ENCODE measurements around the gene POM121L2. TPM values are rescaled to one million over a fixed set of nuclear protein-coding genes. Genes with fewer than 3 reads are reported as not detected.
A peak's percentile ranks its signal among the peaks of the same experiment; 100 is the strongest.

Gene POM121L2
- total RNA-seq, 1 experiment from 2014 or later, result not detected

DNA sequence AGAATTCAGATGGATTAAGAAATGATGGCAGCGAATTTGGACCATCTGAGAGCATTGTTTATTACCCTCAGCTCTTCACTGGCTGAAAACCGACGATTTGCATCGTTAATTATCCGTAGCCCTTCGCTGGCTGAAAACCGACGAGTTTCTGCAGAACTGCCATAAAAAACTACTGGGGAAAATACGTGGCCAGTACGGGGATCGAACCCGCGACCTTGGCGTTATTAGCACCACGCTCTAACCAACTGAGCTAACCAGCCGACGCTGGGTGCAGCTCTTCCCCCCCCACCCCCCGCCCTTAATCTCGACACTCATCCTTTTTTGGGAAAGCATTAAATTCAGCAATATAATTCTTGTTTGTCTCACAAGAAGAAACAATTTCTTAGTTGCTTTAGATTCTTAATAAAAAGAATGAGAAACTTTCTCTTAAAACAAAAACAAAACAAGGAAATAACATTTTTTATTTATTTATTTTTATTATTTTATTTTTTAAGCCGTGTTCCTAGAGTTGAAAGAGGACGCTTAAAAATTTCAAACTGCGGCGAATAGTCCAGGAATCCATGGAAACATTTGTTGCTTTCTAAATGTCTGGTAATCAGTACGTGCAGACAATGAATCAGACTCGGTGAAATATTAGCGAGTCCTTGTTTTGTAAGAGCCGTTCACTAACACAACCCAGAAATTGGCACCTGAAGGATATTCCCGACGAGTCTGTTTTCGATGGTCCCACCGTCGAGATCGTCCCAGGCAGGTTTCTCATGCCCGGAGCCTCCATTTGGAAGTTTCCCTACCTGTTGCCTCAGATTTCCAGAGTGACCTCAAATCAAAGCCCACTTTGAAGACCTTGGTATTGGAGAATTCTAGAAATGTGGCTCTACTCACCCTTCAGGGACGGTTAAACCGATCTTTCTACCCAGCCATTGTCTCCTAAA is 36.8 kb downstream of the POM121L2 start:
- no peak overlapping the region for H3K27ac ChIP-seq (ENCODE audit: insufficient read length, low read depth, low read length)
- peak overlapping the region; percentile 91 for H2AFZ ChIP-seq (ENCODE audit: low read length)
- Mint-ChIP-seq H3K9me3 (peaks cover 0 to 2% of the 10 kb centered on the region in 2 experiments; a peak in 1 of 5 replicates), H3K4me1 (peaks cover 2% of the 10 kb centered on the region in 2 experiments; a peak in 3 of 4 replicates), H3K27ac (no peak overlapping the region), H3K4me3 (peak overlapping the region; percentile 69 to 82), H3K27me3 (ENCODE audit: low read depth) (peaks cover 21% of the 10 kb centered on the region), H3K36me3 (ENCODE audit: insufficient read depth in 1 of 3, low read depth in 3 of 3) (no peaks in the 10 kb centered on the region)
- no peaks in the 10 kb centered on the region for H3K4me1 ChIP-seq (ENCODE audit: insufficient read depth, low read length)
- no peaks in the 10 kb centered on the region for H4K20me1 ChIP-seq (ENCODE audit: control insufficient read depth, insufficient read depth, insufficient read length)
- no peak overlapping the region for H2BK5ac ChIP-seq (ENCODE audit: insufficient read length, low read length)
- H2AK5ac ChIP-seq (ENCODE audit: insufficient read length, low read length), result no peak overlapping the region
- no peak overlapping the region for H3T11ph ChIP-seq (ENCODE audit: low read length)
- H4K5ac ChIP-seq (ENCODE audit: insufficient read length, low read depth, low read length), result no peak overlapping the region
- no peak overlapping the region for H3K4ac ChIP-seq (ENCODE audit: low read depth, low read length)
- H3K9me3 ChIP-seq (ENCODE audit: control insufficient read depth, low read depth, low read length), result no peaks in the 10 kb centered on the region
- peak; percentile 67 for DNase-seq
- no peaks in the 10 kb centered on the region for H3K79me1 ChIP-seq (ENCODE audit: insufficient read depth, low read depth, low read length, poor library complexity, severe bottlenecking)
- H3K4me2 ChIP-seq (ENCODE audit: insufficient read depth, insufficient read length, low read length), result peak overlapping the region; percentile 75
- H3K79me2 ChIP-seq (ENCODE audit: insufficient read depth, low read length), result no peaks in the 10 kb centered on the region
- WGBS (ENCODE audit: extremely low coverage, insufficient read length, low lambda C conversion rate), result no CpG with 5 or more reads among the region's 36 CpGs
- no peak overlapping the region for H3K56ac ChIP-seq (ENCODE audit: insufficient read length, low read depth, low read length)
- no peak overlapping the region for H2BK12ac ChIP-seq (ENCODE audit: insufficient read length, low read depth, low read length)
- no peak overlapping the region for H2BK15ac ChIP-seq (ENCODE audit: low read depth, low read length)
- peak overlapping the region; percentile 67 for H3K9ac ChIP-seq (ENCODE audit: extremely low read depth, insufficient read length, low read length)
- no peak overlapping the region for H2BK120ac ChIP-seq (ENCODE audit: low read depth, low read length, poor library complexity, severe bottlenecking)
- H4K91ac ChIP-seq (ENCODE audit: insufficient read length, low read depth, low read length), result no peak overlapping the region
- H4K8ac ChIP-seq (replicated peaks; ENCODE audit: insufficient read length, low read depth, low read length), result no peak overlapping the region
- TF ChIP-seq, protein P1, sequence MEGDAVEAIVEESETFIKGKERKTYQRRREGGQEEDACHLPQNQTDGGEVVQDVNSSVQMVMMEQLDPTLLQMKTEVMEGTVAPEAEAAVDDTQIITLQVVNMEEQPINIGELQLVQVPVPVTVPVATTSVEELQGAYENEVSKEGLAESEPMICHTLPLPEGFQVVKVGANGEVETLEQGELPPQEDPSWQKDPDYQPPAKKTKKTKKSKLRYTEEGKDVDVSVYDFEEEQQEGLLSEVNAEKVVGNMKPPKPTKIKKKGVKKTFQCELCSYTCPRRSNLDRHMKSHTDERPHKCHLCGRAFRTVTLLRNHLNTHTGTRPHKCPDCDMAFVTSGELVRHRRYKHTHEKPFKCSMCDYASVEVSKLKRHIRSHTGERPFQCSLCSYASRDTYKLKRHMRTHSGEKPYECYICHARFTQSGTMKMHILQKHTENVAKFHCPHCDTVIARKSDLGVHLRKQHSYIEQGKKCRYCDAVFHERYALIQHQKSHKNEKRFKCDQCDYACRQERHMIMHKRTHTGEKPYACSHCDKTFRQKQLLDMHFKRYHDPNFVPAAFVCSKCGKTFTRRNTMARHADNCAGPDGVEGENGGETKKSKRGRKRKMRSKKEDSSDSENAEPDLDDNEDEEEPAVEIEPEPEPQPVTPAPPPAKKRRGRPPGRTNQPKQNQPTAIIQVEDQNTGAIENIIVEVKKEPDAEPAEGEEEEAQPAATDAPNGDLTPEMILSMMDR (conservative IDR thresholded peaks at IDR 0.05), result no peak
- H3K23ac ChIP-seq (ENCODE audit: insufficient read length, low read depth, low read length), result no peak overlapping the region
- no peak overlapping the region for H3K18ac ChIP-seq (ENCODE audit: insufficient read length, low read depth, low read length)
- H2BK20ac ChIP-seq (ENCODE audit: low read depth, low read length, poor library complexity, severe bottlenecking), result no peak overlapping the region
- H3K14ac ChIP-seq (ENCODE audit: insufficient read depth, low read length), result no peak overlapping the region; the same call in 1 of the 2 replicates
- H3K27me3 ChIP-seq (ENCODE audit: insufficient read depth, low read length), result no peaks in the 10 kb centered on the region; the same call in 1 of the 2 replicates
- peaks cover 6% of the 10 kb centered on the region for H3K23me2 ChIP-seq (ENCODE audit: insufficient read length, low read depth, low read length, poor library complexity, severe bottlenecking)
